HL-60 (cell line): Measurements from ENCODE around the gene ENSA.

Experiments
- POLR2AphosphoS5 ChIP-seq: IDR thresholded peaks from 2 replicates; pipeline ENCODE4 v1.6.1; 2012; ENCODE audit warnings: low read depth
- SPI1 ChIP-seq: IDR thresholded peaks from 2 replicates; pipeline ENCODE4 v1.6.1; 2012; ENCODE audit warnings: low read depth, mild to moderate bottlenecking, borderline replicate concordance
- TF ChIP-seq, protein P1 (sequence below): IDR thresholded peaks from one replicate; pipeline ENCODE4 v1.5.1; 2011; ENCODE audit warnings: low read length, control low read depth, inconsistent platforms; ENCODE audit not compliant: insufficient read depth
- TF ChIP-seq, protein P2 (sequence below): IDR thresholded peaks from 2 replicates; pipeline ENCODE4 v1.6.1; 2012; ENCODE audit warnings: low read depth; ENCODE audit not compliant: insufficient replicate concordance

DNA sequence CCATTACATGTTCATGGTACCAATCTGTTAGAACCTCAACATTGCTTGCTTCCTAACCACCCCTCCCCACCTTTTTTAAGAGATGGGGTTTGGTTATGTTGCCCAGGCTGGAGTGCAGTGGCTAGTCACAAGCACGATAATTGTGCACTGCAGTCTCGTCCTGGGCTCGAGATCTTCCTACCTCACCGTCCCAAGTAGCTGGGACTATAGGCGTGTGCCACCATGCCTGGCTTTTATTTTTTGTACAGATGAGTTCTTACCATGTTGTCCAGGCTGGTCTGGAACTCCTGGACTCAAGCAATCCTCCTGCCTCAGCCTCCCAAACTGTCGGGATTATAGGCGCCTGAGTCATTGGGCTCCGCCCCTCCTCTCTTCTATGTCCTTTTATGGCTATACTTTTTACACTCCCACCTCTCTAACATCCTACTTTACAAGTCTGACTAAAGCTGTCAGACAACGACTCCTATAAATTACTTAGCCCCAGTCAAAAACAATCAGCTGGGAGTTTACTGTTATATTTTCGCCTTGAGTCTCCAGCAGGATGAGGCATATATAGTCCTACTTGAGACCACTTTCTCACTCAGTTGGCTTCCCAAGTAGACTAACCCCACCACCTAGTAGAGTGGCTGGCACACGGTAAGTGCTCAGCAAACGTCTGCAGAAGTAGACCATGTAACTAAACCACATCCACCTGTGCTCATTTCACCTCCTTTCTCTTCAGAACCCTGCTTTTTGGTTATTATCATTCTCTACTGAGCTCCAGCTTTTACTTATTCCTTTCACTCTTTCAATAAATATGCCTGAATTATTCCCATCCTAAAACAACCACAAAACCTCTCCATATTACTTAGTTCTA lies 13.8 kb downstream of the ENSA start:
- TF ChIP-seq, protein P1, sequence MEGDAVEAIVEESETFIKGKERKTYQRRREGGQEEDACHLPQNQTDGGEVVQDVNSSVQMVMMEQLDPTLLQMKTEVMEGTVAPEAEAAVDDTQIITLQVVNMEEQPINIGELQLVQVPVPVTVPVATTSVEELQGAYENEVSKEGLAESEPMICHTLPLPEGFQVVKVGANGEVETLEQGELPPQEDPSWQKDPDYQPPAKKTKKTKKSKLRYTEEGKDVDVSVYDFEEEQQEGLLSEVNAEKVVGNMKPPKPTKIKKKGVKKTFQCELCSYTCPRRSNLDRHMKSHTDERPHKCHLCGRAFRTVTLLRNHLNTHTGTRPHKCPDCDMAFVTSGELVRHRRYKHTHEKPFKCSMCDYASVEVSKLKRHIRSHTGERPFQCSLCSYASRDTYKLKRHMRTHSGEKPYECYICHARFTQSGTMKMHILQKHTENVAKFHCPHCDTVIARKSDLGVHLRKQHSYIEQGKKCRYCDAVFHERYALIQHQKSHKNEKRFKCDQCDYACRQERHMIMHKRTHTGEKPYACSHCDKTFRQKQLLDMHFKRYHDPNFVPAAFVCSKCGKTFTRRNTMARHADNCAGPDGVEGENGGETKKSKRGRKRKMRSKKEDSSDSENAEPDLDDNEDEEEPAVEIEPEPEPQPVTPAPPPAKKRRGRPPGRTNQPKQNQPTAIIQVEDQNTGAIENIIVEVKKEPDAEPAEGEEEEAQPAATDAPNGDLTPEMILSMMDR: no peak
- TF ChIP-seq, protein P2, sequence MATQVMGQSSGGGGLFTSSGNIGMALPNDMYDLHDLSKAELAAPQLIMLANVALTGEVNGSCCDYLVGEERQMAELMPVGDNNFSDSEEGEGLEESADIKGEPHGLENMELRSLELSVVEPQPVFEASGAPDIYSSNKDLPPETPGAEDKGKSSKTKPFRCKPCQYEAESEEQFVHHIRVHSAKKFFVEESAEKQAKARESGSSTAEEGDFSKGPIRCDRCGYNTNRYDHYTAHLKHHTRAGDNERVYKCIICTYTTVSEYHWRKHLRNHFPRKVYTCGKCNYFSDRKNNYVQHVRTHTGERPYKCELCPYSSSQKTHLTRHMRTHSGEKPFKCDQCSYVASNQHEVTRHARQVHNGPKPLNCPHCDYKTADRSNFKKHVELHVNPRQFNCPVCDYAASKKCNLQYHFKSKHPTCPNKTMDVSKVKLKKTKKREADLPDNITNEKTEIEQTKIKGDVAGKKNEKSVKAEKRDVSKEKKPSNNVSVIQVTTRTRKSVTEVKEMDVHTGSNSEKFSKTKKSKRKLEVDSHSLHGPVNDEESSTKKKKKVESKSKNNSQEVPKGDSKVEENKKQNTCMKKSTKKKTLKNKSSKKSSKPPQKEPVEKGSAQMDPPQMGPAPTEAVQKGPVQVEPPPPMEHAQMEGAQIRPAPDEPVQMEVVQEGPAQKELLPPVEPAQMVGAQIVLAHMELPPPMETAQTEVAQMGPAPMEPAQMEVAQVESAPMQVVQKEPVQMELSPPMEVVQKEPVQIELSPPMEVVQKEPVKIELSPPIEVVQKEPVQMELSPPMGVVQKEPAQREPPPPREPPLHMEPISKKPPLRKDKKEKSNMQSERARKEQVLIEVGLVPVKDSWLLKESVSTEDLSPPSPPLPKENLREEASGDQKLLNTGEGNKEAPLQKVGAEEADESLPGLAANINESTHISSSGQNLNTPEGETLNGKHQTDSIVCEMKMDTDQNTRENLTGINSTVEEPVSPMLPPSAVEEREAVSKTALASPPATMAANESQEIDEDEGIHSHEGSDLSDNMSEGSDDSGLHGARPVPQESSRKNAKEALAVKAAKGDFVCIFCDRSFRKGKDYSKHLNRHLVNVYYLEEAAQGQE: no peak
- no peak for TF ChIP-seq POLR2AphosphoS5
- TF ChIP-seq SPI1: no peak
